Activated CD4-positive, alpha-beta T cell treated with anti-CD3 and anti-CD28 coated beads, Interleukin-2, amount 10 ng/mL, durations not matched to agents 24 days and 14 days (primary cell): ENCODE results near the gene OPCML. TPM values are rescaled to one million over a fixed set of nuclear protein-coding genes. Genes with fewer than 3 reads are reported as not detected.

Source experiments
- DNase-seq: peaks from one replicate; pipeline ENCODE4 v3.0.0; 2022
- H3K27ac Mint-ChIP-seq: one replicate; pipeline ENCODE4 v1.8.0; 2022; ENCODE audit warnings: mild to moderate bottlenecking, mixed read lengths
- H3K27me3 Mint-ChIP-seq: one replicate; pipeline ENCODE4 v1.8.0; 2022; ENCODE audit warnings: mixed read lengths
- H3K36me3 Mint-ChIP-seq: one replicate; pipeline ENCODE4 v1.8.0; 2022; ENCODE audit warnings: low read depth, mild to moderate bottlenecking, mixed read lengths
- H3K4me1 Mint-ChIP-seq: one replicate; pipeline ENCODE4 v1.8.0; 2021; ENCODE audit warnings: mixed read lengths
- H3K4me3 Mint-ChIP-seq: one replicate; pipeline ENCODE4 v1.8.0; 2022; ENCODE audit warnings: mild to moderate bottlenecking, moderate library complexity, mixed read lengths
- H3K9me3 Mint-ChIP-seq: one replicate; pipeline ENCODE4 v1.8.0; 2021; ENCODE audit warnings: mixed read lengths
- intact Hi-C: fragments of 100-400 bp; cut with micrococcal nuclease; formaldehyde crosslinking; loops from one replicate; pipeline ENCODE4 v1.15.1; 2023
- total RNA-seq: library from RNA; stranded (reverse); gene quantifications from 2 replicates; pipeline ENCODE4 v1.2.3, GENCODE V29; 2022

The OPCML gene
- total RNA-seq, 1 donor from 2014 or later = not detected

DNA sequence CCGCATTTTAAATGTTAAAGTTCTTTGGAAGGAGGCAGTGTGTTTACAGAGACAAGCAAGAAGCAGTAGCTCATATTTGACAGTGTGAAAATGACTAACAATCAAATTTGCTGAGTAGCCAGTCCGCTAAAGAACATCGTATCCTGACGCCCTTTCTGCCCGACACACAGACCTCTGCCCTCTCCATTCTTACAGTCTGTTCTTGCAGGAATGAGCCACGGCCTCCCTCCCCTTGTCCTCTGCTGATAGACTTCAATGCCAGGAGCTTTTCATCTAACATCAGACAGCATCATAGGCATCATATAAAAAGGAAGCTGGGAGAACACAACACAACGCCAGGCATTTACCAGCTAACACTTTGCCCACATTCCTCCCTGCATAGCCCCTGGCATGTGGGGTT is 486.0 kb downstream of the OPCML start:
- Mint-ChIP-seq H3K9me3 (no peaks in the 10 kb centered on the region), H3K27ac (no peak overlapping the region), H3K36me3 (no peaks in the 10 kb centered on the region), H3K27me3 (no peaks in the 10 kb centered on the region), H3K4me1 (no peaks in the 10 kb centered on the region), H3K4me3 (no peak overlapping the region)
- no peak for DNase-seq
- intact Hi-C loops = no loop called here

DNA sequence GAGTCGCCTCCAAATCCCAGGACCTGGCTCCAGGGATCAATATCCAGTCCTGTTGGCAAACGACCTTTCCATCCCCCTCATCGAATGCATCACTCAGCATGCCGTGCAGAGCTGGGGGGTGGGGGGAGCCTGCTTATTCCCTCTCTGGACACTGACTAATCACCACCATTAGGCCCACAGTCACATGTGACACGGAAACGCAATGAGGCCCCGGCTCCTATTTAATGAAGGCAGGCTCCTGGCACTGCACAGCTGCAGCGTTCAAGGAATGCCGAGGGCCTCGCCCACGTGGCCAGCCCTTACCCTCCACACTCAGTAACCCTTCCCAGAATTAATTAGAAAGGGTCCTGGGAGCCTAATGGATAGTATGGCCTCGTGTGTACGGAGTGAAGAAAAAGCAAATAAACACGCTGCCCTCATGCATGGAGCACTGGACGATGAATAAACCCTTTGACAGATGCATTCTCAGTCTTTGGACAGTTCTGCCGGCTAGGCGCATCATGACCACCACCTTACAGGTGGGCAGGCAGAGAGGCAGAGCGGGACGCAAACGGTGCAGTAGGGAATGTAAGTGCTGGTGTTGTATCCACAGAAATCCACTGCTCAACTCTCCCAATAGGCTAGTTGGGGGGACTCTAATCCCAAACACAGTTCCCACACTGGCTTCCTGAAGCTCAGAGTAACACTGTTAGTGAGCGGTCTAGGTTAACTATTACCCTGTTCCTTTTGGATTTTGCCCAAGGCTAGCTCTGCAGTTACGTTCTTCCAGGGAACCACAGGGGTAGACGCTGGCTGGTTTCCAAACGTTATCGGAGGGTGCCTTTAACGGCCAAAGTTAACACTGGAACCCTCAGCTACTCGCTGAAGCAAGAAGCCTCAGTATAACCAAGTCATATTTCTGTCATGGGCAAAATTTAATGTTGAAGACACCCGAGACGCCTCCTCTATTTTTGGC is 490.1 kb downstream of the OPCML start:
- Mint-ChIP-seq H3K9me3 (no peaks in the 10 kb centered on the region), H3K4me3 (no peak overlapping the region), H3K36me3 (no peaks in the 10 kb centered on the region), H3K27ac (no peak overlapping the region), H3K27me3 (no peaks in the 10 kb centered on the region), H3K4me1 (no peaks in the 10 kb centered on the region)
- intact Hi-C loops = no loop called here
- DNase-seq = no peak

DNA sequence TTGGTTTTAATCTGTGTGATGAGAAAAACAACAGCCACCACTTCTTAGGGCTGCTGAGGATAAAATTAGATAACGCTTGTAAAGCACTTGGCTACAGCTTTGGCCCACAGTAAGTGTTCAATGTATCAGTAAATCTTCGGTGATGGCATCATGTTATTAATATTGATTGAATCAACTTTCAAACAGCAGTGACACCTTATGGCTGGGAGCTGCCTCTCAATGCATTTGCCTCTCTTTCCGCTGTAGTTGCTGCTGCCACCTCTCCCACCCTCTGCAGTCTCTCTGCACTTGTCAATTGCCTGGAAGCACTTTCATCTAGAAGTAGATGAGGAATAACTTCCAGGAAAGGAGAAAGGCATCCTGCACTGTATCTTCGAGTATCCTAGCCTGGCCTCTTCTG is 491.1 kb downstream of the OPCML start:
- Mint-ChIP-seq H3K9me3 (no peaks in the 10 kb centered on the region), H3K36me3 (no peaks in the 10 kb centered on the region), H3K4me3 (no peak overlapping the region), H3K4me1 (no peaks in the 10 kb centered on the region), H3K27me3 (no peaks in the 10 kb centered on the region), H3K27ac (no peak overlapping the region)
- no peak for DNase-seq
- intact Hi-C loops = no loop called here

DNA sequence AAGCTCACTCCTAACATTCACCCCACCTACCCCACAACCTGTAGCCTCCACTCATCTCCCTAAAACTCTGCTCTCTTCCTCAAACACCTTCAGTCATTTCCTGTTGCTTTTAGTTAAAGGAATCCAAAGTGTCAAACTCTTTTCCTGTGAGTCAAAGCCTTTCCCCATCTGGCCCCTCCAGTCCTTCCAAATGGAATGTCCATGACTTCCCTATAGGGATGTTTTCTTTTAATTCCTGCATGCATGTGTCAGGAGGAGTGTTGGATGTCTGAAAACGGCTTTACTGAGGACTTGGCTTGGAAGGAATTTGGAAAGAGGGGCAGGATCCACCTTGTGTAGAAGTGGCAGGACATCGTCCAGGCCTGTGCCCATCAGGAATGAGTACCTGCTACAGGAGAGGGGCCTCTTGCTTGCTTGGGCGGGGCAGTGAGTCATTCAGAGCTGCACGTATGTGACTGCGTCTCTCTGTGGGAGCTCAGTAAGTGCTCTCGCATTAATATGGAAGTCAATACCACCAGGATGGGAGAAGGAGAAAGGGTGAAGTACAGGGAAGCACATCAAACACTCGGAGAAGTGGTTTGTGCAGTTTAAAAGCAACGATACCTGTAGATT is 491.9 kb downstream of the OPCML start:
- H3K27ac Mint-ChIP-seq = no peak overlapping the region

DNA sequence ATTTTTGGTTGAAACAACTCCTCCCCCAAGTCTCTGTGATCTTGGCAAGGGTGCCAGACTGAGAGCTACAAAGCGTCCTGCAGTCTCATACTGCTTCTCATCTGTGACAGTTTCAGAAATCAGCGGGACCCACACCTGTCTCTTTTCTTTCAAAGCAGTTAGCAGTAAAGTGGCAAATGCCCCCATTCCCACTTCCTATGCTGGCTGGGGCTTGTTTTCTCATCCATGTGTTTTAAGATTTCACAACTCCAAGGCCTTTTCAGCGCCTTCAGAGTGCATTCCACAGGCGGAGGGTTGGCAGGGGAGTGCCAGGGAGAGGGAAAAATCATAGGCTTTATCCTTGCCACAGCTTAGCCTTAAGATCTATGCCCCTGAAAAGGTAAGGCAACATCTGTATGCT is 493.5 kb downstream of the OPCML start:
- H3K36me3 Mint-ChIP-seq = no peaks in the 10 kb centered on the region
- no peak overlapping the region for H3K4me3 Mint-ChIP-seq
- H3K4me1 Mint-ChIP-seq = no peaks in the 10 kb centered on the region
- H3K9me3 Mint-ChIP-seq = no peaks in the 10 kb centered on the region
- no peaks in the 10 kb centered on the region for H3K27me3 Mint-ChIP-seq
- no peak for DNase-seq
- H3K27ac Mint-ChIP-seq = no peak overlapping the region
- intact Hi-C loops = no loop called here

More for the DNA sequence above, 491.9 kb downstream of the OPCML start:
- intact Hi-C loops = no loop called here
- no peak for DNase-seq
- Mint-ChIP-seq H3K36me3 (no peaks in the 10 kb centered on the region), H3K9me3 (no peaks in the 10 kb centered on the region), H3K4me1 (no peaks in the 10 kb centered on the region), H3K4me3 (no peak overlapping the region), H3K27me3 (no peaks in the 10 kb centered on the region)

DNA sequence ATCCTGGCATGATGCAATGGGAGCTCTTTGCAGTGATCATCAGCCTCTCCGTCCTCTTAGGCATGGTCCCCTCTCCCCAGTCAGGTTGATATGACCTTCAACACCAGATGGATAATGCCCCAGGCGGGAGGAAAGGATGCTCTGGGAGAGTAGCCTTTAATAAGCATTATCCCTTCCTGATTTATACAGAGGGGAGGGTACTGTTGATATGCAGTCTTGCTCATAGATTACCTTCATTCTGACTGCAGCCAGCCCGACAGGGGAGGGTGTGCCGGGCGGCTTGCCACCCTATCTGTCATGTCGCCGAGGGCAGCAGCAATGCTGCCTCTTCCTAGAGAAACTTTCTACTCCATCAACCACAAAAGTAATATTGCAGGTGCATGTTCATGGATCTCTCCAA is 497.4 kb downstream of the OPCML start:
- Mint-ChIP-seq H3K36me3 (no peaks in the 10 kb centered on the region), H3K27me3 (no peaks in the 10 kb centered on the region), H3K27ac (no peak overlapping the region), H3K4me3 (no peak overlapping the region), H3K9me3 (no peaks in the 10 kb centered on the region), H3K4me1 (no peaks in the 10 kb centered on the region)
- DNase-seq = no peak
- intact Hi-C loops = no loop called here

DNA sequence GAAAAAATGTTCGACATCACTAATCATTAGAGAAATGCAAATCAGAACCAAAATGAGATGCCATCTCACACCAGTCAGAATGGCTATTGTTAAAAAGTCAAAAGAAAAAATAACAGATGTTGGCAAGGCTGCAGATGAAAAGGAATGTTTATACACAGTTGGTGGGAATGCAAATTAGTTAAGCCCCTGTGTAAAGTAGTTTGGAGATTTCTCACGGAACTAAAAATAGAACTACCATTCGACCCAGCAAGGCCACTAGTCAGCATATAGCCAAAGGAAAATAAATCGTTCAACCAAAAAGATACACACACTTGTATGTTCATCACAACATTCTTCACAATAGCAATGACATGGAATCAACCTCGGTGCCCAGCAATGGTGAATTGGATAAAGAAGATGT is 503.2 kb downstream of the OPCML start:
- no peak overlapping the region for H3K27ac Mint-ChIP-seq
- intact Hi-C loops = no loop called here
- H3K27me3 Mint-ChIP-seq = no peaks in the 10 kb centered on the region
- no peak for DNase-seq
- no peak overlapping the region for H3K4me3 Mint-ChIP-seq
- no peaks in the 10 kb centered on the region for H3K36me3 Mint-ChIP-seq
- H3K4me1 Mint-ChIP-seq = no peaks in the 10 kb centered on the region
- no peaks in the 10 kb centered on the region for H3K9me3 Mint-ChIP-seq

DNA sequence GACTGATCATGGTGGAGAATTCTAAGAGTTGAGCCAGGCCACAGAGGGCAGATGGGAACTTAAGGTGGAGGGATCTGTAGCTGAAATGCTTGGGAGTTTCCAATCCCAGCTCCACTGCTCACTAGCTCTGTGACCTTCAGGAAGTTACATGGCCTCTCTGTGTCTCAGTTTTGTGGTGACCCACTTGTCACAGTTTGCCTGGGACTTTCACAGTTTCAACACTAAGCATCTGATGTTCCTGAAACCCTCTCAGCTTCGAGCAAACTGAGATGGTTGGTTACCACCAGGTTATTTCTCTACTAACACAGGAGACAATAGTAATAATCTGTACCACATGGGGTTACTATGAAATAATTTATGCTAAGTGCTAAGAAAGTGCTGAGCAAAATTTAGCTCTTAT is 505.3 kb downstream of the OPCML start:
- H3K27me3 Mint-ChIP-seq = no peaks in the 10 kb centered on the region
- no peaks in the 10 kb centered on the region for H3K9me3 Mint-ChIP-seq
- H3K27ac Mint-ChIP-seq = no peak overlapping the region
- H3K4me1 Mint-ChIP-seq = no peaks in the 10 kb centered on the region
- H3K36me3 Mint-ChIP-seq = no peaks in the 10 kb centered on the region
- no peak for DNase-seq
- H3K4me3 Mint-ChIP-seq = no peak overlapping the region
- intact Hi-C loops = no loop called here

DNA sequence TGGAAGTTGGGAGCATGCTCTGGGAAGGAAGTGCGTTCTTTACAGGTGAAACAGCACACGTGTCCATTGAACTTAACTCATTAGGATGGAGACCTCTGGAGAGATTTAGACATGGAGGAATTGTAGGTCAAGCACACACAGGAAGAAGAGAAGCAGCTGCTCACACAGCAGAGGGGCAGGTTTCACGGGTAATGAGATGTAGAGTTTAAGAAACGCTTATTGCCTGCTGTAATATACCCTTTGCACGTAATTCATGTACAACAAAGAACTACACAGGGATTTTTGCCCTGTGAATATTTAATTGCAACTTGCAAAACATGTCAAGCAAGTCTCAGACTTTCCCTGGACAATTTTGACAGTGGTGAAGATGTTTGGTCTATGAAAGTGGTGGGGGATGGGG is 508.0 kb downstream of the OPCML start:
- H3K27me3 Mint-ChIP-seq = no peaks in the 10 kb centered on the region
- no peaks in the 10 kb centered on the region for H3K9me3 Mint-ChIP-seq
- DNase-seq = no peak
- no peak overlapping the region for H3K4me3 Mint-ChIP-seq
- intact Hi-C loops = no loop called here
- H3K36me3 Mint-ChIP-seq = no peaks in the 10 kb centered on the region
- H3K27ac Mint-ChIP-seq = no peak overlapping the region
- H3K4me1 Mint-ChIP-seq = no peaks in the 10 kb centered on the region

DNA sequence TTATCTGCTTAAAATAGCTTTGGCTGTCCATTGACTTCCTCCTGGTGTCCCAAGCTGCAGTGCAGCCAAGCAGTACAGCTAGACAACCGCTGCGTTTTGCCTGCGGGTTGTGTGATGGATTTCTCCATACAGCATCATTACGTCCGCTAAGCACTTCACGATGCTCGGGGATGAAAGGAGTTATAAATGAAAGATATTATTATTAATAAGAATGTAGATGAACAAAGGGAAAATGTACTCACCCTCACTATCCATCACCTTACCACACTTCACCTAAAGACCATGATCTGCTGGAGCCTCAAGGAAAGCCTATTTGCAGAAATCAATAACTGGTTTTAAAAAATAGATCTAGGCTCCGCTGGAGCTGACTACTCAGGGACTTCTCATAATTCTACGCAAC is 509.1 kb downstream of the OPCML start:
- H3K9me3 Mint-ChIP-seq = no peaks in the 10 kb centered on the region
- intact Hi-C loops = no loop called here
- H3K4me1 Mint-ChIP-seq = no peaks in the 10 kb centered on the region
- no peak for DNase-seq
- H3K36me3 Mint-ChIP-seq = no peaks in the 10 kb centered on the region
- no peak overlapping the region for H3K4me3 Mint-ChIP-seq
- H3K27ac Mint-ChIP-seq = no peak overlapping the region
- H3K27me3 Mint-ChIP-seq = no peaks in the 10 kb centered on the region

DNA sequence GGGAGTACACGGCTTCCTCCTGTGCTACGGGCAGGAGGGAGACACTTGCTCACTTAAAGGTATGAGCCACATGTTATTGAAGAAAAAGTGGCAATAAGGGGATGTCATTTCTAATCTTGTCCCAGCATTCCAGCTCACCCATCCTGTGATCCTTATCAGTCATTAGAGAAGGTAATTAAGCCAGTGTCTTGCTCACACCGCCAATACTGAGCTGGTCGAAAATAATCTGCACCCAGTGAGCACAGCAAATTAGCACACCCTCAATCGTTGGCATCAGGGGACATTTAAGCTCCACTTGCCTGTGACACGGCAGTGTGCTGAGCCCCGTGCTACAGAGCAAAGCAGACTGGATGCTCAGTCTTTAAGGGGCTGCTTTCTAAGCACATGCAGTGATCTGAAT is 510.7 kb downstream of the OPCML start:
- Mint-ChIP-seq H3K36me3 (no peaks in the 10 kb centered on the region), H3K4me3 (no peak overlapping the region), H3K4me1 (no peaks in the 10 kb centered on the region), H3K27ac (no peak overlapping the region), H3K9me3 (no peaks in the 10 kb centered on the region), H3K27me3 (no peaks in the 10 kb centered on the region)
- no peak for DNase-seq
- intact Hi-C loops = no loop called here

DNA sequence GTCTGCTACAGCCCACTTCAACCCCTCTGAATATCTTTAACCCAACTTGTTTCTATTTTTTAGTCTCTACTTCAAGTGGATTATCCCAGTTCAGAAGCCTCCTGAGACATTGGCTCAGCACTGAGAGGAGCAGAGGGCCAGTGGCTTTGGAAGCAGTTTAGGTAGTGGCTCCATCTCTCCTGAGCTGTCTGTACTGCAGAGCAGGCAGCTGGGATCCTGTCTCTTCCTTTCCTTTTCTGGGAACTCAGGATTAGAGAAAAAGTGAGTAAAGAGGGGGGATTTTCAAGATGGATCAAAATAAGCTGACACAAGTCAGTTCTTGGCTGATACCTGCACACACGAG is 512.0 kb downstream of the OPCML start:
- Mint-ChIP-seq H3K36me3 (no peaks in the 10 kb centered on the region), H3K4me1 (no peaks in the 10 kb centered on the region), H3K27me3 (no peaks in the 10 kb centered on the region), H3K4me3 (no peak overlapping the region), H3K27ac (no peak overlapping the region), H3K9me3 (no peaks in the 10 kb centered on the region)
- intact Hi-C loops = no loop called here
- no peak for DNase-seq

DNA sequence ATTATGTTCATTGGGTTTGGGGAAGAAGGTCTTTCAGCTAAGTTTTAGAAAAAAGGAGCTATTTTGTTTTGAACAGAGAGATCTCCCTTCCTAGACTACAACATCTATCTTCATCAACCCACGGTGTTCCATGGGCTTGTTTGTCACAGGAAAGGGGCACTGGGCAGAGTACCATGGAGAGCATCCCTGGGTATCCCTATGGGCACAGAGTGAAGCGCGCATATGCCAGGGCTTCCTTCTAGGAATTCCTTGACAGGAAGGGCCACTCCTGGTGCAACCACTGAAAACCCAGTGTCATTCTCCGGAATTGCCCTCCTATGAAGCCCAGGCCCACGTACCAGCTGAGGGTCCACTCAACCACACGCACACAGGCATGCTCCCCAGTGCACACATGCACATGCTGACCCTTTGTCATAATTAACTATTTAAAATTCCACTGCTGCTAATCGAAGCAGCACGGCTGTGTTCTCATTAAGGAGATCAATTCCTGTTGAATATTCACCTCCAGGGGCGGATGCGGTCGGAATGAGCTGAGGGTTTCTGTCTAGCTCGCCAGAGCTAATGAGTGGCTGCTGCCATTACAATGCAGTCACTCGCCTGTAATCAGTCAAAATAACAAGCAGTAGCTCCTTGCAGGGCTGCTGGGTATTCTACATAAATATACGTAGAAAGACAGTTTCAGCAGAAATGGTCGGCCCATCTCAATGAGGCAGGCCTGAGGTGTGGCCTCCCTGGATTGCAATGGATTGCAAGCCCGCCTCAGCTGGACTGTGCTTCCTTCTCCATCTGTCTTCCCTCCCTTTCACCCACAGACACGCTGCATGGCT is 512.5 kb downstream of the OPCML start:
- Mint-ChIP-seq H3K27me3 (no peaks in the 10 kb centered on the region), H3K9me3 (no peaks in the 10 kb centered on the region), H3K4me1 (no peaks in the 10 kb centered on the region), H3K27ac (no peak overlapping the region), H3K36me3 (no peaks in the 10 kb centered on the region), H3K4me3 (no peak overlapping the region)
- intact Hi-C loops = no loop called here
- DNase-seq = no peak

DNA sequence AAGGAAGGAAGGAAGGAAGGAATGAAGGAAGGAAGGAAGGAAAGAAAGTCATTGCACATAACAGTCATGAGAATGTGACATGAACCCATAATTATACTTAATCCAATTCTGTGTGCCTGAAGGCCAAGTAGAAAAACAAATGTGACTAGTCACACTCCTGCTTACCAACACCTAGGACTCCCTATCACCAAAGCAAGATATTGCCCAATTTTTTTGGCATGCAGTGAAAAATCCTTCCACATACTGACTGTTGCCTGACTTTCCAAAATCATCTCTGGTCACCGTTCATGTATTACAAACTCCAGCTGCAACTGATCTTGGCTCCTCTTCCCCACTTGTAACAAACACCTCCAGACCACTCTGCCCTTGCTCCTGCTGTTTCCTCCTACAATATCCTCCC is 516.8 kb downstream of the OPCML start:
- Mint-ChIP-seq H3K36me3 (no peaks in the 10 kb centered on the region), H3K9me3 (no peaks in the 10 kb centered on the region), H3K27me3 (no peaks in the 10 kb centered on the region), H3K4me3 (no peak overlapping the region), H3K27ac (no peak overlapping the region), H3K4me1 (no peaks in the 10 kb centered on the region)
- intact Hi-C loops = no loop called here
- no peak for DNase-seq
